ENCODE data around the gene SUGT1. TPM values are rescaled to one million over a fixed set of nuclear protein-coding genes. Genes with fewer than 3 reads are reported as not detected.
"Not testable (repeated sequence)": the region's sequence is repeated elsewhere in the genome, so short reads cannot be mapped to it uniquely, and the experiment has no call there.

The SUGT1 gene
- total and polyA plus RNA-seq, 2 experiments from 2014 or later, result 51.1 to 52.3 TPM

DNA sequence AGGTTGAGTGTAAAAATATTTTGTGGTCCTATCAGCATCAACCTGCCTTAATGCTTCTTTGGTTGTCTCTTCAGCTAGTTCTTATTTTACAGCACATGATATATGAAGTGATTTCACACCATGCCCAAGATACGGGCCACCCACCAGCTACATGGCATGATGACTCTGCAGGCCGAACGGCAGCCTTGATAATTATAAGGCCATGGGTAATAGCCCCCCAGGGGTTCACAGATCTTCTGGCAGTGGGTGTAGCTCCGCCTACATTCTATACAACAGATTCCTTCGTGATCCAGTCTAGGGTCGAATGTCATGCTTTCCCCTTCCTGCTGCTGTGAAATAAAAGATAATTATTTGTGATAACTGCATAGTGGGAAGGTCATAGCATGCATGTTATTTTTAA is 50.8 kb downstream of the SUGT1 start:
- H3K27ac ChIP-seq, result no peak overlapping the region
- TF ChIP-seq CTCF (IDR thresholded peaks at IDR 0.05; ENCODE audit: poor library complexity), result no peak
- TF ChIP-seq EZH2phosphoT487 (IDR thresholded peaks at IDR 0.05; ENCODE audit: low read depth, severe bottlenecking, unreplicated experiment), result no peak
- no peak for TF ChIP-seq EZH2 (IDR thresholded peaks at IDR 0.05; ENCODE audit: borderline replicate concordance)
- no peaks in the 10 kb centered on the region for H3K9me2 ChIP-seq (replicated peaks; ENCODE audit: insufficient read depth)
- H2AFZ ChIP-seq, result no peak overlapping the region
- no peaks in the 10 kb centered on the region for H3K79me2 ChIP-seq
- no peak for DNase-seq (ENCODE audit: low spot score)
- 67% methylated on average over 6 of the region's 6 CpGs for WGBS (ENCODE audit: low lambda C conversion rate, missing lambda C conversion rate)
- no peak overlapping the region for H3K4me2 ChIP-seq
- H3K4me3 ChIP-seq, result no peak overlapping the region
- H3K27me3 ChIP-seq, result no peaks in the 10 kb centered on the region
- H3K9me3 ChIP-seq (ENCODE audit: low read depth), result no peaks in the 10 kb centered on the region
- H4K20me1 ChIP-seq (ENCODE audit: insufficient read depth, poor library complexity, severe bottlenecking), result no peaks in the 10 kb centered on the region
- no peaks in the 10 kb centered on the region for H3K36me3 ChIP-seq (replicated peaks; ENCODE audit: insufficient read depth, low read depth)
- no peaks in the 10 kb centered on the region for H3K4me1 ChIP-seq (ENCODE audit: insufficient read depth)

- H3K9me2 ChIP-seq (replicated peaks; ENCODE audit: insufficient read depth), result no peaks in the 10 kb centered on the region
- no peak overlapping the region for H2AFZ ChIP-seq
- no peak for TF ChIP-seq EZH2phosphoT487 (IDR thresholded peaks at IDR 0.05; ENCODE audit: low read depth, severe bottlenecking, unreplicated experiment)
- TF ChIP-seq EZH2 (IDR thresholded peaks at IDR 0.05; ENCODE audit: borderline replicate concordance), result no peak
- no peak for TF ChIP-seq CTCF (IDR thresholded peaks at IDR 0.05; ENCODE audit: poor library complexity)
- no peak for DNase-seq (ENCODE audit: low spot score)
- H4K20me1 ChIP-seq (ENCODE audit: insufficient read depth, poor library complexity, severe bottlenecking), result no peaks in the 10 kb centered on the region
- H3K4me2 ChIP-seq, result no peak overlapping the region
- WGBS (ENCODE audit: low lambda C conversion rate, missing lambda C conversion rate), result 75% methylated on average over 3 of the region's 3 CpGs
- H3K9me3 ChIP-seq (ENCODE audit: low read depth), result no peaks in the 10 kb centered on the region
- no peak overlapping the region for H3K27ac ChIP-seq
- H3K79me2 ChIP-seq, result no peaks in the 10 kb centered on the region
- H3K4me3 ChIP-seq, result no peak overlapping the region
- H3K27me3 ChIP-seq, result no peaks in the 10 kb centered on the region
- H3K4me1 ChIP-seq (ENCODE audit: insufficient read depth), result no peaks in the 10 kb centered on the region
- H3K36me3 ChIP-seq (replicated peaks; ENCODE audit: insufficient read depth, low read depth), result no peaks in the 10 kb centered on the region
Measured at GRCh38 chr13:52706081-52706480, 53.4 kb downstream of the SUGT1 start.

GRCh38 chr13:52707375-52707774 is 54.7 kb downstream of the SUGT1 start:
- Histone ChIP-seq H3K9me2 (replicated peaks; ENCODE audit: insufficient read depth) (no peaks in the 10 kb centered on the region), H3K4me3 (no peak overlapping the region), H3K36me3 (replicated peaks; ENCODE audit: insufficient read depth, low read depth) (no peaks in the 10 kb centered on the region), H3K27ac (no peak overlapping the region), H3K79me2 (no peaks in the 10 kb centered on the region), H2AFZ (no peak overlapping the region), H3K4me2 (no peak overlapping the region), H4K20me1 (ENCODE audit: insufficient read depth, poor library complexity, severe bottlenecking) (no peaks in the 10 kb centered on the region), H3K9me3 (ENCODE audit: low read depth) (no peaks in the 10 kb centered on the region), H3K4me1 (ENCODE audit: insufficient read depth) (no peaks in the 10 kb centered on the region), H3K27me3 (no peaks in the 10 kb centered on the region)
- 67% methylated on average over 1 of the region's 1 CpG for WGBS (ENCODE audit: low lambda C conversion rate, missing lambda C conversion rate)
- TF ChIP-seq EZH2 (IDR thresholded peaks at IDR 0.05; ENCODE audit: borderline replicate concordance), result no peak
- no peak for TF ChIP-seq EZH2phosphoT487 (IDR thresholded peaks at IDR 0.05; ENCODE audit: low read depth, severe bottlenecking, unreplicated experiment)
- no peak for TF ChIP-seq CTCF (IDR thresholded peaks at IDR 0.05; ENCODE audit: poor library complexity)
- no peak for DNase-seq (ENCODE audit: low spot score)

DNA sequence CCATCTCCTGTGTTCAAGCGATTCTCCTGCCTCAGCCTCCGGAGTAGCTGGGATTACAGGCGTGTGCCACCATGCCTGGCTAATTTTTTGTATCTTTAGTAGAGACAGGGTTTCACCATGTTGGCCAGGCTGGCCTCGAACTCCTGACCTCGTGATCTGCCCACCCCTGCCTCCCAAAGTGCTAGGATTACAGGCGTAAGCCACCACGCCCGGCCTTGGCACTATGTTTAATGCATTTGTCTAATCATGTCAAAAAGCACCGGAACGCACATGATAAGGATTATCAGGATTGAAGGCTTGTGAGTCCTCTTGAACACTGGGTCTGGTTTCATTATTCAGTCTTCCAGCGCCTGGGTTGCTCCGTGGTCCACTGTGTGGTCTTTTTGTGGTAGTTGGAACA is 55.6 kb downstream of the SUGT1 start:
- 80% methylated on average over 12 of the region's 12 CpGs for WGBS (ENCODE audit: low lambda C conversion rate, missing lambda C conversion rate)
- H4K20me1 ChIP-seq (ENCODE audit: insufficient read depth, poor library complexity, severe bottlenecking); H2AFZ ChIP-seq; H3K79me2 ChIP-seq; H3K27me3 ChIP-seq; H3K4me1 ChIP-seq (ENCODE audit: insufficient read depth); H3K9me2 ChIP-seq (replicated peaks; ENCODE audit: insufficient read depth); H3K9me3 ChIP-seq (ENCODE audit: low read depth); H3K27ac ChIP-seq; H3K4me3 ChIP-seq; H3K36me3 ChIP-seq (replicated peaks; ENCODE audit: insufficient read depth, low read depth); H3K4me2 ChIP-seq; DNase-seq (ENCODE audit: low spot score): not testable (repeated sequence)

All from hepatocyte (in vitro differentiated cells).